Epithelial cell of proximal tubule (primary cell): ENCODE measurements around the gene GLUL. TPM values are rescaled to one million over a fixed set of nuclear protein-coding genes. Genes with fewer than 3 reads are reported as not detected.

Experiments
- DNase-seq: peaks from one replicate; pipeline ENCODE4 v3.0.0-alpha.2; 2011; ENCODE audit warnings: low read depth
- H3K4me3 ChIP-seq: 2 replicates; pipeline ENCODE4 v1.5.1; 2011; ENCODE audit warnings: low read depth, mild to moderate bottlenecking, low read length
- CTCF ChIP-seq: conservative IDR thresholded peaks from 2 replicates; pipeline ENCODE4 v1.5.1; 2012; ENCODE audit warnings: low read depth, mild to moderate bottlenecking, low read length
- total RNA-seq: library from RNA; depleted of rRNA; stranded (reverse); fragments of >200 nt; gene quantifications from 2 replicates; pipeline ENCODE4 v1.2.3, GENCODE V29; 2015

Gene GLUL
- total RNA-seq, 1 donor from 2014 or later: 137 TPM

- no peak for DNase-seq
- TF ChIP-seq CTCF: no peak
- no peak overlapping the region for H3K4me3 ChIP-seq
Observed at GRCh38 chr1:182426442-182427430, 35.1 kb upstream of the GLUL start.

- H3K4me3 ChIP-seq: no peak overlapping the region
- TF ChIP-seq CTCF: no peak
- no peak for DNase-seq
Observed at GRCh38 chr1:182415789-182416188, 24.2 kb upstream of the GLUL start.

- DNase-seq: no peak
- no peak for TF ChIP-seq CTCF
- no peak overlapping the region for H3K4me3 ChIP-seq
Observed at GRCh38 chr1:182413969-182414368, 22.4 kb upstream of the GLUL start.

- DNase-seq: no peak
- H3K4me3 ChIP-seq: no peak overlapping the region
Observed at GRCh38 chr1:182413486-182413885, 21.9 kb upstream of the GLUL start.

GRCh38 chr1:182410620-182411273, 19.2 kb upstream of the GLUL start:
- TF ChIP-seq CTCF: no peak
- no peak overlapping the region for H3K4me3 ChIP-seq
- no peak for DNase-seq

More at GRCh38 chr1:182413486-182413885, 21.9 kb upstream of the GLUL start:
- TF ChIP-seq CTCF: no peak

GRCh38 chr1:182410138-182410537, 18.5 kb upstream of the GLUL start:
- DNase-seq: no peak
- no peak for TF ChIP-seq CTCF
- no peak overlapping the region for H3K4me3 ChIP-seq
